SHP77 treated with DMSO at 0.1 percent for 48 hours (cell line): ENCODE data around the gene TTLL5.

Experiments
- DNase-seq: peaks from one replicate; lab custom pipeline; 2025; lab: John Stamatoyannopoulos, UW

Gene TTLL5

DNA sequence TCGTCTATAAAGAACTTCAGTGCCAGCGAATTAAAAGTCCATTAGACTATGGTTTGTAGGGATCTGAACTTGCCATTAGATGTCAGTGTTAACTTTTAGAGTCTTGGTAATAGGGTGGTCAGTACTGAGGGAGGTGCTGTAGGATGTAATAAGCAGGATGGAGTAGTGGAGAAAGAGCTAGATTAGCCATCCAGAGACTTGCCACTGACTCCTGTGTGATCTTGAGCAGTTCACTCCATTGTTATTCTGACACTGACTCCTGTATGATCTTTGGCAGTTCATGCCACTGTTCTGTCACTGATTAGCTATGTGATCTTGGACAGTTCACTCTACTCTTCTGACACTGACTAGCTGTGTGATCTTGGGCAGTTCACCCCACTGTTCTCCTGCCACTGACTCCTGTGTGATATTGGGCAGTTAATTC lies 133.6 kb downstream of the TTLL5 start:
- no peak for DNase-seq

DNA sequence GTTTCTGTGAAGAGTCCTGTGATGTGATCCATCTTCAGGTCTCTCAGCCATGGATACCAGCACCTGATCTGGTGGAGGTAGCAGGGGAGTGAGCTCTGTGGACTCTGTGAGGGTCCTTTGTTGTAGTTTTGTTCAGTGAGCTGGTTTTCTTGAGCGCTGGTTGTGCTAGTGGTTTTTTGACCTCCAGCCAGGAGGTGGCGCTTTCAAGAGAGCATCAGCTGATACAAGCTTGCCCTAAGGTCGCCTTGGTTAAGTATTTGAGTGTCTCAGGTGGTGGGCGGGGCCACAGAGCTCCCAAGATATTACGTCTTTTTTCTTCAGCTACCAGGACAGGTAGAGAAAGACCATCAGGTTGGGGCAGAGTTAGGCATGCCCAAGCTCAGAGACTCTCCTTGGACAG lies 139.7 kb downstream of the TTLL5 start:
- DNase-seq: no peak

DNA sequence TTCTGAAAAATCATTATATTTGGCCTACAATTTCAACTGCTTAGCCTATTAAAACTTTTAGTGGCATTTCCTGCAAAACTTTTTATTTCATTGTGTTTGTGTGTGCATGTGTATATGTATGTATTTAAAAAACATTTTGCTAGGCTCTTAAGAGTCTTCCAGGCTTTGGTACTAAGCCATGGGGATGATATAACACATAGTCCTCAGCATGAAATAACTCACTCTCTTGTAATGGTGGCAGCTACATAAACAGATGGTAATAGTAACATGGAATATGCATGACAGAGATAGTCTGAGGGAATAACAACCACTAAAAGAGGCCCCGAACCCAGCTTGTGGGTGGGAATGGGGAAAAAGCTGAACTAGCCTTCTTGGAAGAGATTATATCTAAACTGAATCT lies 141.4 kb downstream of the TTLL5 start:
- DNase-seq: no peak

DNA sequence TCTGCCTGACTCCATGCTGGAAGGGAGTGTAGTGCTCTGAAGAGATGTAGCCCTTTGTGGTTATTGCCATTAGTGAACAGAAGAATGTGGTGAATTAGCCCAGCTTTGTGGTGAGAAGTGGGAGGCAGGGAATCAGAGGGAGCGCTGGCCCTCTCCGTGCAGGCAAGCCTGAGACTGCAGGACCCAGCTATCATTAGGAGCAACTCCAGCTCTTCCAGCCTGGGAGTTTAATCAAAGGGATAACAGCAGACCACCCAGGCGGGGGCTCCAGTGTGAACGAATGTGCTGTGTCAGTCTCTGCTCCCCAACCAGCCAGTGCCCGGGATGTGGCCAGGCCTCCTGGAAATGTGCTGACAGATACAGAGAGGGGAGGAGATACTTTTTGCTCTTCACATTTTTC lies 142.7 kb downstream of the TTLL5 start:
- no peak for DNase-seq

DNA sequence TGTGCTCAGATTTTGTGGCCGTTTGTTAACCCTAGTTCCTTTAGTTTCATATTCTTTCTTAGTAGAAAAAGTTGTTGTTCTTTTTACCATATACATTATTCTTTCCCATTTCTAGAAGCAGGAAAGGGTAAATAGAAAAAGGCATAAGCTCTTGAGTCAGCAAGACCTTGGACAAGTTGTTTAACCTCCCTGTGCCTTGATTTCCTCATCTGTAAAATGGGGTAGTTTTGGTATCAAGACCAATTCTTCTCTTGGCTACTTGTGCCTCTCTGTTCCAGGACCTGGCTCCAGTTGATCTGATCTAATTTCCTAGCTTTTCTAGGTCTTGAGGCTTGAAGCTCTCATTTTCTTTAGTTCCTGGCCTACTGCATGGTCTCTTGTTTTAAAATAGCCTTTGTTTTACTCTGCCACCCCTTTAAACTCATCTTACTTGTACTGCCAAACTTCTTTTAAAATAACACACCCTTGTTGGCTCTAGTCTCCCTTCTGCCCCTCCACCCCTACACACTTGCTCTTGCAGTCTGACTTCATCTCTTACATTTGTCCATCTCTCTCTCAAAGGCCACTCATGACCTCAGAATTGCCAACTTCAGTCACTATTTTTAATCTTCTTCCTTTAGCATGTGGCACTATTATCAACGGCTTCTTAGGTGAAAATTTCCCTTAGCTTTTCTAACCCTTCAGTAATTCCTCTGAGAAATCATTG lies 143.7 kb downstream of the TTLL5 start:
- DNase-seq: no peak

DNA sequence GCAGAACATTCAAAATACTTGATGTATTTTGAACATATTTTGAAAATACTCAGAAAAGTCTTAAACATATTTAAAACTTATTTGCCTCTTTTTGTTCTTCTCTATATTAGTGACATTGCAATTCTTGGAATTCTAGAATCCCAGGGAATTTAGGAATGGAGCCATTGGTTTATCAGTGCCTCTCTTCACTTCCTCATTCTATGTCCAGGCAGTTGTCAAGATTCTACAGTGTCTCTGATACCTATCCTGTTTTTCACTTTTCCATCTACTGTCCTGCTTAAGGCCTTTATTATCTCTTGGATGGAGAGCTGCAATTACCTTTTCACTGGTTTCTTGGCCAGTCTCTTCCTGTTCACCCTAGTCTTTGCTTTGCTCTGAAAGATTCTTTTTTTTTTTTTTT lies 144.6 kb downstream of the TTLL5 start:
- no peak for DNase-seq

DNA sequence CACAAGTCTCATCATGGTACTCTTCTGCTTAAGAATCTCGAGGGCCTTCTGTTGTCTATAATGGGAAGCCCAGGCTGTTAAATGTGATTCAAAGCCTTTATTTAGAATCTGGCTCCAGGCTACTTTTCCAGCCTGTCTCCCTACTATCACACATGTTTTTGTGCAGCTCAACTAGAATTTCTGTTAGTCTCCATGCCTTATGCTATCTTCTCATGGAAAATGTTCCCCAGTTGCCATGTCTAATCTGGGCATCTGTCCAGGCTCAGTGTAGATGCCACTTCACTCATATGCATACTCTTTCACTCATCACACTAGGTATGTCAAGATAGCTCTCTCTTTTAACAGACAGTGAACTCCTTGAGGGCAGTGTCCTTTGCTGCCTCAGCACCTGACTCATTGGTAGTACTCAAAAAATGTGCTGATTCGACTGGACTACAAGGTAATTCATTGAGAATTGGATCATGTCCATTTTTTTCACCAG lies 145.3 kb downstream of the TTLL5 start:
- DNase-seq: no peak

DNA sequence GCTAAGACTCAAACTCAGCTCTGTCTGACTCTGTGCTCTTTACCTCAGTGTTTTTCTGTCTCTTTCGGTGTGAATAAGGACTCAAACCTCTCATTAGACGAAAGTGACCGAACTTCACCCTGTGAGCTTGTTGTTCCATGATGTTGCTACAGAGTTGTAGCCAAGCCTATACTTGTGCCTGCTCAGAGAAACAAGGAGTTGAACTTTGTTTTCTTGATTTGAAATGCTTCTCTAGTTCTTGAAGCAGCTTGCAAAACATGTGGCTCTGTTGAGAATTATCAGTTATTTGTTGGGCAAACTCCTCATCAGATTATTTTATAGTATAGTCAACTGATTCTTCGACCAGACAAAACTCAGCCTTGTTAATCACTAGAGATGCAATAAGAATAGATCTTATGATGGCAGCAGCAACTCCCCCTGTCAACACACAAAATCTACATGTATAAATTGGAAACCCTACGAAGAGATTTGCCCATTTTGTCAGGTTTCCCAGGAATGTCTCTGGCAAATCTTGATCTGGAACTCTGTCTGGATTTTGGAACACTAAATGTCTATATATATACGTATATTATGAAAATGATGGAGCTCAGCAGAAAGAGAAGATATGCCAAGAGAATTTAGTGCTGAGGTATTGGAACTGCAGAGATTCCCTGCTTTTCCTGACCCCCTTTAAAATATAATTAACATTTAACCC lies 146.8 kb downstream of the TTLL5 start:
- no peak for DNase-seq

DNA sequence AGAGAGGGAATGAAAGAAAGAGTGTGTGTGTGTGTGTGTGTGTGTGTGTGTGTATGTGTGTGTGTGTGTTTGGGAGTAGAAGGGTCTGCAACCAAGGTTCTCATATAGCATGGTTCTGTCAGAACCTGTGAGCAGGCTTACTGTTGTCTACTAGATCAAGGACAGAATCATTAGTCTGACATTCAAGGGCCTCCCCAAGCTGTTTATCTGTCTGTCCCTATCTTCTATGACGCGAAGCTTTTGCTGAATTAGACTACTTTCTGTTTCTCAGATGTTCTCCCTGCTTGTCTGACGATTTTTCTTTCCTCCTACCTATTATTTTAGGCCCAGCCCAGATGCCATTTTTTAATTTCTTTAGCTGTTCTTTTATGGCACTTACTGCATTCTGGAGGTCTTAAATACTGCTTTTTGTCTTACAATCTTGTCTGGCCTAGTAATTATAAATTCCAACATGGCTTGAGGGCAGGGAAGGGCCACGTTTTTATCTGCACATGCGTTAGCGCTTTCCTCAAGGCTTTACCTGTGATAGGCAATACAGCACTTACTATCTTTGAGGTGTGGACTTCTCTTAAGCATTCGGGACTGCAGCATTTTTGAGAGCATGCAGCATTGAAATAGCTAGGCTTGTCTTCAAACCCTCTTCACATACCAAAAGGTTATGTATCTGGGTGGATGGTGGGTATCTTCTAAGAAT lies 150.2 kb downstream of the TTLL5 start:
- no peak for DNase-seq

DNA sequence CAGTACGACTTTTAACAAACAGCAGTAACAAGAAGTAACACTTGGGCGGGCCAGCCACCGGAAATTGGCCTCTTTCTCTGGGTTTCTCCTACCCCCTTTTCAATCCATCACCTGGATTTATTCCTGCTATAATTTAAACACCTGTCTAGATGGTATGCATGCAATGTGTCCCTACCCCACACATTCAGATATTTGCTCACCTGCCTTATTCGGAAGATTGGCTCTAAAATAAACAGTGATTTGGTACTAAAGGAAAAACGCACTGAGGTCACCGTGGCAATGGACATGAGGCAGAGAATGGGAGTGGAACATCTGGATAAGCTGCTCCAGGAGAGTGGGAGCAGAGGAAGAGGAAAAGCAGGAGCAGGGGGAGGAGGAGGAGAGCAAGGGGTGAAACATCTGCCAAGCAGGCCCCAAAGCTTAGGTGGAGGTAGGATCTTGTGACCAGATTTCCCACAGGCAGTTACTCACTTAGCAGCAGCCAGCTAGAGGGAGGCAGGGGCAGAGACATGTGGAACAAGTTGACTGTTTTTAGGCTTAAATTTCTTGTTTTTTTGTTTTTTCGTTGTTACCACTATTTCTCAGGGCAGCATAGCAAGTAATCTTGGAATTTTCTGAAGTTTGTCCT lies 150.9 kb downstream of the TTLL5 start:
- peak; percentile 87 for DNase-seq

DNA sequence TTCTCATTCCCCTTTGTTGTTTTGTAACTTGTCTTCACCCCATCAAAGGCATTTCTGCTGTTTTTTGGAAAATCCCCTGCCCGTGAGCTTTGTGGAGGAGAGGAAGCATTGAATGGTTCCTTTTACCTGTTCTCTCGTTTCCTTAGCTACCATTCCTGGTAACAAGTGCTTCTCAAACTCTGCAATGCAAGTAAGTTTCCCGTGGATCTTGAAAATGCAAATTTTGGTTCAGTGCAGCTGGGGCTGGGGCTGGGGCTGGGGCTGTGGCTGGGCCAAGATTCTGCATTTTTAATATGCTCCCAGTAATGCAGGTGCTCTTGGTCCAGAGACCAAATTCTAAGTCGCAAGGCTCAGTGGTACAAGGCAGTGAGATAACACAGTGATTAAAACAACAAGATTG lies 151.6 kb downstream of the TTLL5 start:
- DNase-seq: no peak

DNA sequence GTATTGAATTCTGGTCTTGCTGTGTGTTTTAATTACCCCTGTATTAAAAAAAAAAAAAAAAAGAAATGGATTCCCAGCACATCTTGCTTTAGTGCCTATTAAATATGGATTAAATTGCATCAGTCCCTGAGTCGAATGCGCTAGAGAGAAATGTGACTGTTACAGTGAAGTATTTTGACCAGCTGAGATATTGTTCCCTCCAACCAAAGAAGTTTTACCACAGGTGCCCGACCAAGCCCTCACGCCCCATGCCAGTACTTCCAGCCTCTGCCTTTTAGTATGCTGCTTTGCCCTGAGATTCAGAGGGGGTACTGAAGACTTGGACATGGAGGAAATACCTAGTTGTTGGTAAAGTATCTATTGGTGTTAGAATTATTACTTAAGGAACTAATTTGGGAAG lies 159.7 kb downstream of the TTLL5 start:
- DNase-seq: no peak

DNA sequence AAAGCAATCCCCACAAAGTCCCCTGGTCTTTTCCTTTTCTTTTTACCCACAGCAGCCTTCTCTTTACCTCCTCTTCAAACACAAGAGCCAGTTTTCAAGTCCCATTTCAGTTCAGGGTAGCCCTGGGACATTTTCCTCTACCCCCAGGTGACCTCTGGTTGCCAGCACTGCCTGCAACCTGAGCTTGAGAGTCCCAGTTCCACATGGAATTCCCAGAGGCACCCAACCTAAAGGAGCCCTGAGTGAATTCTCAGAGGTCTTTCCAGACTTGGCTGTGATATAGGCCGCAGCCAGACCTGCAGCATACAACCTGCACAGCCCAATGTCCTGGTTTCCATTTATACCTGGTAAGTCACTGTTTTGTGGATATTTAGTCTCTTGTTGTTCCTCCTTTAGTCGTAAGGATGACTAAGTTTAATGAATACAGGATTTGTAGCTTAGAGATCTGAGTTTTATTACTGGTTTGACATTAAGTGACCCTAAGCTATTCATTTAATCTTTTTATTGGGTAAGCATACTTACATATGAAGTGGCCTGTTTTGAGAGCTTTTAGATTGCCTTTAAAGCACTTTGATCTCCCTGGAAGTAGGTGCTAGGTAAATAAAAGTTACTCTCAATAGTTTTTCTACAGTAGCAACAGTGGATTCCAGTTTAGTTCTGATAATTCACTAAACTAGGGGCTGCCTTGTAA lies 160.9 kb downstream of the TTLL5 start:
- DNase-seq: no peak

DNA sequence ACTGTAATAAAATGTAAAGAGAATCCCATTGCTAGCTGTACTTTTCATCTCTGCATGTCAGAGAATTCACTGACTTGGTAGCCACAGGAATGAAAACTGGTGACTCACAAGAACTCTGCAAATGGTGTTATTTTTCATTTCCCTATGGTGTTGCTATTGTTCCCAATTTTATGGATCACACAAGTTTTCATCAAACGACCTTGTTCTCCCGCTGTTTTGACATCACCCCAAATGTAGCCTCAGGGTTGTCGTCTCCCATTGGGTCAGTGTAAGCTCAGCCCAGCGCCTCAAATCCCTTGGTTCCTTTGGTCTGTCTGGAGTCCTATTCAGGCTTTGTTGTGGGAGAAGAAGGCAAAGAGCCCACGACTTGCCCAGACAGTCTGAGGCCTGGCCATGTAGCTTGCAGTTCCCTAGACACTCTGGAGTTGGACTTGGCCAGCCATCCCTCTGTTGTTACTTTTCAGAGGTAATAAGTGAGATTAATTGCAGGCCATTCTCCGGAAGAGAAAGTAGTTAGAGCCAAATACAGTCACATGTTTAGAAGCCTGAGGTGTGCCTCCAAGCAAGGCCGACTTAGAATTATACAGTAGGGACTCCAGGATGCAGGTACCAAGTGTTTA lies 161.6 kb downstream of the TTLL5 start:
- DNase-seq: no peak

DNA sequence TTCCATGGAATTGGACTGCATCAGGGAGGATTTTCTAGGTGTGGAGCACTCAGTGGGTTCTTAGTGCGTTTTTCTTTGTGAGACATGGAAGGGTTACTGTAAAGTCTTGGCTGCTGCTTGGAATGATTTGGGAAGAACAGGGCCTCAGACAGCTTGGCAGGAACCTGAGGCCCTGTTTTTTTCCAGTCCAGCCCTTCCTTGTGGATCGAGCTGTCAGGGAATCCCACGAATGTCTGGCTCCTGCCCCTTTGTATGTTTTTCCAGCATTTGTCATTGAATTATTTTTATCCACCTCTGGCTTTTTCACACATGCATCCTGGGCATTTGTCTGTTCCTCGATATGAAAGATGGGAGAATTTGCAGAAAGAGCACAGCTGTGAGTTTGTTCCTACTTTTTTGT lies 162.3 kb downstream of the TTLL5 start:
- no peak for DNase-seq

DNA sequence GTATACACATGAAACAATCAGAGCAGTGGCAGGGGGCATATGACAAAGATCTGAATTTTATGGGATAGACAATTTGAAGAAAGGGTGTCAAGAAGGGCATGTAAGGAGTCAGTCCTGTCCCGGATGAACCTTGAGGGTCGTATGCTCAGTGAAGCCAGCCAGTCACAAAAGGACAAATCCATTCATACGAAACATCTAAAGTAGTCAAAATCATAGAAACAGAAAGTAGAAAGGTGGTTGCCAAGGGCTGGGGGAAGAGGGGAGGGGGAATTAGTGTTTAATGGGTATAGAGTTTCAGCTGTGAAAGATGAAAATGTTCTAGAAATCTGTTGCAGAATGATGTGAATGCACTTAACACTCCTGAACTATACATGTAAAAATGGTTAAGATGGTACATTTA lies 163.3 kb downstream of the TTLL5 start:
- no peak for DNase-seq

DNA sequence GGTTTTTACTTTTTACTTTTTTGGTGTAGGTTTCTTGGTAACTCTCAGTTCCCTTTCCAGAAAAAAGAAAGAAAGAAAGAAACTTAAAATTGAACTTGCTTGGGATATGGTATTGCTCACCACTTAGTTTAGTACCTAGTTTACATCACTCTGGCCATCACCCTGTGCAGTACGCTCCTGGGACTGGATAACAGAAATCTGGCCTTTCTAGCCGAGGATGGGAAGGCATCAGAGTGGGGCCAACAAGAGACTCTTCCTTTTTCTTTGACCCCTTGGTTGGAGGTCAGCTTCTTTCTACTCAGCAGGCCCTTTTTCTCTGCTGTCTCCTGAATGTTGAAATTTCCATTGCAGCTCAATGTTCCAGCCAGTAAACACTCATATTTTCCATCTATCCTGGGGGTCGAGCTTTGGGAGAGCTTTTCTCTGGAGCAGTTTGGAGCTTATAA lies 164.1 kb downstream of the TTLL5 start:
- DNase-seq: no peak

DNA sequence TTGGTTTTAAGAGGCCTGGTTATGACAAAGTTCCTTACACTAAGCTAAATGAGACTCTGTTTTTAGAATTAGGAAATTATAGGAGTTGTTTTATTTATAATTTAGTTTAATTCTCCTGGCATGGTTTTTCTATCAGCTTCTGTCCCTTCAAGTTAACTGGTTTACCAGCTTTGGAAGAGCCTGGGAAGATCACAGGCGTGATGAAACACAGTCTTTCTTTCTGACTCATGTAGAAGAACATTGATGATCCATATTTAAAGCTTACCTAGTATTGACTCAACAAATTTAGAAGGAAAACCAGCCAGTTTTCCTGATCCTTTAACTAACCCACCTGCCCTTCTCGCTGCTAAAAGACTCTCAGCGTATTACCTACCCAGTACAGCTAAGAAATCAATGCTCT lies 165.6 kb downstream of the TTLL5 start:
- no peak for DNase-seq

DNA sequence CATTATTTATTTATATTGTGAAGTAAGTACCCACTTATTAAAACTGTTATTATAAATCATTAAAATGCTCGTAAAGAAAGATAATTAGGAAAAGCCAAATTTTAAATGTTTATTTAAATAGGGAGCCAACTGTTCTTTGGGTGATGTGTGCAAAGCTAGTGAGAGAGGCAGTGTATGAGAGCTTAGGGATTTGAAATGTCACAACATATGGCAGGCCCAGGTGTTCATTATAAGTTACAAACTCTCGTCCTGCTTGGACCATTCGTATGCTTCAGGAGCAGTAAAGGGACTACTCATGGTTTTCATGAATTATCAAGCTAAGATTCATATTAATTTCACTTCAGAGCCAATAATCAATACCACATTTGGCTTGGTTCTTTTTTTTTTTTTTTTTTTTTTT lies 166.3 kb downstream of the TTLL5 start:
- no peak for DNase-seq

DNA sequence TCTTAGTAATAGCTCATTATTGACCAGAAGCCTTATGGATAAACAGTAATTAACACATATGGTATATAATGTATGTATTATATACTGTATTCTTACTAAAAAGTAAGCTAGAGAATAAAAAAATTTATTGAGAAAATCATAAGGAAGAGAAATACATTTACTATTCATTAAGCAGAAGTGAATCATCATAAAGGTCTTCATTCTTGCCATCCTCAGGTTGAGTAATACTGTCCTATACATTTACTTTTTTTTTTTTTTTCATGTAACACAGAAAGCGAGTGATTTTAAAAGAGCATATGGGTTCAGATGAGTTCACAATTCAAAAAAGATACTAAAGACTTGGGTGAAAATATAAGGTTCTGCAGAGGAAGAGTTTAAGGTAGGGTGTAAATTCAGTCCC lies 168.3 kb downstream of the TTLL5 start:
- no peak for DNase-seq

DNA sequence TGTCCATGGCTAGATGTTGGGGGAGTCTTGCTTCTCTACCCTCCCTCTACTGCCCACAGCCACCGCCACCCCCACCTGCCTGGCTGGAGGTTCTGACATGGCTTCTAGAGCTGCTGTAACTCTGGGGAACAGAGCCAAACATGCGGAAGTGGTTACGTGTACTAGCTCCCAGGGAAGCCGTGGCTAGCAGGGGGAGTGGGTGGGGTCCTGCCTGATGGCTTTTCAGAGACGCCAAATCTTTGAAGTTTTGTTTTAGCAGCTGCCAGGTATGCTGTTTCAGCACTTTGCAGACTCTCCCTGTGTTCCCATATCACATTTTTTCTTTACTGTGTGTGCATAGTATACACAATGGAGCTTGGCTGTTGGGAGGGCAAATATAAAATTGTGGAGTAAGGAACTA lies 170.4 kb downstream of the TTLL5 start:
- DNase-seq: peak; percentile 41

DNA sequence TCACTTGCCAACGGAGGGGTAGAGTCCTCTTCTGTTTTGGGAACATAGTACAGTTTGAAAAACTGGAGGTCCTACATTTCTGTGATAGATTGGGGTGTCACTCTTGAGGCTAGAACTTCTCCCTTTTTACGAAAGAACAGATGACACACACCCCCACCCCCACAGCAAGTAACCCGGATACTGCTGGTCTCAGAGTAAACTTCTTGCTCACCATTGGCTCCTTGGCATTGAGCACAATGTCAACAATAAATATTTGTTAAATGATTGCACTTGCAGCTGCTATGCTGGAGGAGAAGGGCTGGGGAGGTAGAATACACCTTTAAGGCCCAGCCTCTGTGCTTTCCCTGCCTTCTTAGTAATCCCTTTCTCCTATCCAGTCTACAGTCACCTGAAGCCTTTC lies 170.9 kb downstream of the TTLL5 start:
- peak; percentile 5 for DNase-seq
